ELF-1 (cell line): ENCODE measurements around the gene ANOS1.
"Not testable (repeated sequence)": the region's sequence is repeated elsewhere in the genome, so short reads cannot be mapped to it uniquely, and the experiment has no call there.

ENCODE experiments used
- DNase-seq: peaks from one replicate; pipeline ENCODE4 v3.0.0-alpha.2; 2016; ENCODE audit warnings: low read depth, low spot score

ANOS1 gene

DNA sequence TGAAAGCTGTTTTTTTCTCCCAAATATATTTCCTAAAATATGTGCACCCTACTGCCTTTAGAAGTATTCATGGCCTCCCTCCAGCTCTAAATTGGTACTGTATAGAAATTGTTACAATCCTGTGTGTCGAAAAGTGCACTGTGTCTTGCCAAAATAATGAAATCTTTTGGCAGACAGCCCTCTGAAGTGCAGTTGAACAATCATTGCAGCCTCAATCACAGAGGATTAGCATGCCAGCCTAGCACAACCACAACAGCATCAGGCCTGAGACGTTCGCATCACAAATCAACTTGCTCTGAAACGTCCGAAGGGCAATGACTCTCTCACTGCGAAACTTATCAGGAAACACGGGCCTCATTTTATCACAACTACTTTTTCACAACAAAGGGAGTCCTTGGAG is 99.0 kb downstream of the ANOS1 start:
- DNase-seq, result no peak

DNA sequence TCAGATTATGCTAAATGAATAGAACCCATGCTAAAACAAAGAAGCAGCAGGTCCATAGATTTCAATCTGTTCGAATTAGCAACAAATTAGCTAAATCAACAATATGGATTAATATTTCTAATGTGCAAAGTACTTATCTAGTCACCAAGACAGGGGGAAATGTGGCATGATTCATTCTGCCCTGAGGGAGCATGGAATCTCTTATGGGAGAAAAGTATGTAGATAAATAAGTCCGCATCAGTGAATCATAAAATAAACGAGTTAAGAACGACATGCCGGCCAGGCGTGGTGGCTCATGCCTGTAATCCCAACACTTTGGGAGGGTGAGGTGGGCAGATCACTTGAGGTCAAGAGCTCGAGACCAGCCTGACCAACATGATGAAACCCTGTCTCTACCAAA is 102.1 kb downstream of the ANOS1 start:
- DNase-seq, result no peak

DNA sequence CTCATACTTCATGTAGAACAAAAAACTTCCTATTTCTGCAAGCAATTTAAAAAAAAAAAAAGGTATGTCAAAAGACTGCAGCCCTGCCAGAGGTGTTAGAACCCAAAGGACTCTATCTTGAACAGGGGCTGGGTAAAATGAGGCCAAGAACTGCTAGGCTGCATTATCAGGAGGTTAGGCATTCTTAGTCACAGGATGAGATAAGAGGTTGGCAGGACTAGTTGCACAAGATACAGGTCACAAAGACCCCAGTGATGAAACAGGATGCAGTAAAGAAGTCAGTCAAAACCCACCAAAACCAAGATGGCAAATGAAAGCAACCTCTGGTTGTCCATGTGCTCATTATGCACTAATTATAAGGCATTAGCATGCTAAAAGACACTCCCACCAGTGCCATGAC is 104.1 kb downstream of the ANOS1 start:
- DNase-seq, result no peak

DNA sequence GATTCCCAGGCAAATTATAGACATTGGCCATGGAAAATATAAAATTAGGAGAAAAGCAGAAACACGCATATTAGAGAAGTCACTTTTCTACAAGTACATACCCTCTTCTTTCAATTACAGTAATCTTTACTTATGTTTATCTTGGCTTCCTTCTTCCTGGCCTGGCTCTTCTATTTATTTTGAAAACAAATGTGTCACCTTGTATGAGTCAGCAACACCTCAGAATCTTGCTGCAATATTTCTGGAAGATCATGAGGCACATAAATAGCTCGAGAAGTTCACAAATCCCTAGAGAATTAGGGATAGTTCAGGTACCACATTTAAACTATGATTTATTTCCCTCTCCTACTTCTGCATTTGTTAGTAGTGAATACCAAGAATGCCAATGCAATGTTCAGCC is 124.6 kb downstream of the ANOS1 start:
- DNase-seq, result no peak

DNA sequence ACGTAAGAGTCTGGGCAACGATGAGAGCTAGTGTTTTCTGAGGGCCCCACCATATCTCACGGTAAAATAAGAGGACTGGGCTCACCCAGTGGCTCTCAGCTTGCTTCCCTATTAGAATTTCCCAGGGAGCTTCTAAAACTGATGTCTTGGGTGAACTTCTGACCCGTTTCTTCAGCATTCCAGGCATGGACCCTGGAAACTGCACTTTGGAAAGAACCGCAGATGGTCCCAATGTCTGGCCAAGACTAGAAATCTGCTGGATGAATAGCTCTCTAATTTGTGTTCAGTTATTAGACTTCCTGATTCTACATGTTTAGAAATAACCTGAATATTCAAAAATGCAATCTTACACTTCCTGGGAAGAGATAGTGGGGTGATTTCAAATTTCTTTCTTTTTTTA is 127.8 kb downstream of the ANOS1 start:
- no peak for DNase-seq

DNA sequence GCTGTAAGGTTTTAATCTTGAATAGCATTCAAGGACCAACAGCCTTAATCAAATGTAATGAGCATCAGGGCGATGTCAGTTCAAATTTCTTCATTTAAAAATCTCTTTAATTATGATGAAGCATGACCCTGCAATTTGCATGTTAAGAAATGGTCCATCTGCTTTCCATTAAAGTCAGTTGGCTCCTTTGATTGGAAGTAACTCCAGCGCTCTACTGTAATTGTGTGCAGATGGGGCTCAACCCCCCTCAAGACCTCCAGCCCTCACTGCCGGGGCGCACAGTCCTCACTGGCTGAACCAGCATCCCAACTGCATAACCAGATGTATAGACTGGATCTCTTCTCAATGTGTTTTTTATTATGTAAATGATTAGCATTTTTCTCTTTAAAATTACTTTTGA is 140.4 kb downstream of the ANOS1 start:
- DNase-seq, result no peak

DNA sequence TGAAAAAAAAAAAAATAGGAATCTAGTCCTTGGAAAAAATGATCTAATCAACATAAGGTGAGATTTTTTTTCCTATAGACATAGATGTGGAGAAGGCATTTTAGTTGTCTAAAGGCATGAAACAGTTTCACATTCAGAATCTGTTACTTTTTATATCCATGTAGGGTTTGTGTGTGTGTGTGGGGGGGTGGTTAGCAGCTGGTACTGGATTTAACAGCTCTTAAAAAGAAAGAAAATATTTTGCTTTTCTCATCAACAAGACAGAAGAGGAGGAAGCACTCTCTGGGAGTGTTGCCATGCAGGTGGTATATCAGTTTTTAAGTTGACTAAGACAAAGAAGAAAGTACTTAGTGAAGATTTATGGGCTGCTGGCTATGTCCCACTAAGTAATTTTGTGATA is 145.0 kb downstream of the ANOS1 start:
- no peak for DNase-seq

DNA sequence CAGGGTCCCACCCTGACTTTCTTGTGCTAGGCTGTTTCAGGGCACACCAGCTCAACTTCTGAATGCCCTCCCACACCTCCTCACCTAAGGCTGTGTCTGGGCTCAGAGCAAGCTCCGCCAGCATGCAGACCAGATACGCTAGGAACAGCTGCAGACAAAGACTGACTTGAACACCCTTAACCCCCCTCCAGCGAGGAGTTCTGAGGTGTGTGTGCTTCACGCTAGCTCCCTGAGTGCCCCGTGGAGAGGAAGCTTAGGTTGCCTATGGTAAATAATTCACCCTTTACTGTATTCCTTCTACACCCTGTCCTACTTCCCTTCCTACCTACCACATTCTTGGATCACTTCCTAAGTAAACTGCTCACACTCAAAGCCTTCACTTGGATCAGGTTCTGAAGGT is 152.3 kb downstream of the ANOS1 start:
- peak; percentile 24 for DNase-seq

DNA sequence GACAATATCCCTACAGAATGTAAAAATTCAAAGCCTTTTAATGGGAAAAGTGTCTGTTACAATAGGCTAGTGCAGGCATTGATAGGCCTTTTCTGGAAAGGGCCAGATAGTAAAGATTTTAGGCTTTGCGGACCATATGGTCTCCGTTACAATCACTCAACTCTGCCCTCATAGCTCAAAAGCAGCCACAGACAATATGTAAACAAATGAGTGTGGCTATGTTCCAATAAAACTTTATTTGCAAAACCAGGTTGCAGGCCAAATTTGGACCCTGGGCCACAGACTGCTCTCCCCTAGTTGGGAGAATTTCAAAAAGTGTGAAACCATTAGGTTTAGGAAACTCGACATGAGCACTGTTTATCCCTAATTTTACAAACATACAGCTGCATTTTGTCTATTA is 155.1 kb downstream of the ANOS1 start:
- DNase-seq, result no peak

DNA sequence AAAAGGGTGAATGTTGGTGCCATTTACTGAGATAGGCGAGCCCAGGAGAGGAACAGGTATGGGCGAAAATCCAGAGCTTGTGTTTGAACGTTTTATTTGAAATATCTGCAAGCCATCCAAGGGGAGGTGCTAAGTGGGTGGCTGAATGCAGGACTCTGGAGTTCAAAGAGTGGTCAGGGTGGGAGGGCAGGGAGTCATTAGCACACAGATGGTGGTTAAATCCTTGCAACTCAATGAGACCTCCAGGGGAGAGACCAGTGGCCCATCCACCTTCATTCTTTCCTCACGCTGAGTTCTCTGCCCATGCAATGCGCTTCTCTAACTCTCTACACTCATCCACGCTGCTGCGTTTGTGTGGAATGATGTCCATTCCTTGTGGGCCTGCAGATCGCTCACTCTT is 166.2 kb downstream of the ANOS1 start:
- peak; percentile 24 for DNase-seq

DNA sequence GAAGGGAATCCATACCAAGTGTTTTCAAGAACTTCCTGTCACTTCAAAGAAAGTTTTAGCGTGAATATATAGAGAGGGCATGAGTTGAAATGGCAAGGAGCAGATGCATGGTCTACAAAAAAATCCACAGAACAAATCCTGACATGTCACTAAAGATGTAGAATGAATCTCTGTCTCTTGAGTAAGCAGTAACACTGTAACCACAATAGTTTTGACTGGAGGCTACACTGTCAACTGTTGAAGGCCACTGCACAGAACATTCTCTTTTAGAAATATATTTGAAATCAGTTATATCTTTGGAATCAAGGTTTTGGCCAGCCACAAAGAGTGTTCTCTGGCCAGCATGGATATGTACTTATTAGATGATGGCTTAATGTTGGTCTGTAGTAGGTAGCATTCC is 183.5 kb downstream of the ANOS1 start:
- no peak for DNase-seq

DNA sequence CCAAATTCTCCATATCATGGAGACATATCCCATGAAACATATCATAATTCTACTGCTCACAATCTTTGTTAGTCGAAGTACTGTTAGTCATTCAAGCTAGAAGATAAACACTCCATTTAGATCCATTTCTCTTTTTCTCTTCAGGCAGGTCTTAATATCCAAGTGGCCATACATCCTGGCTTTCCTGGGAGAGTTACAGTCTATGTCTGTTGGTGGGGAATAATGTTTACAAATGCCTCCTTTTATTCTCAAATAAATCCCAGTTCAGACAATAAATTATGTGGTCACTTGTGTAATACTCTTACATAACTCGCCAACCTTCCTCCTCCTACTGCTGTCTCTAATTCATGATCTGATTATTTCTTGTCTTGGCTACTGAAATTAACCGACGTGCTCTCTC is 185.2 kb downstream of the ANOS1 start:
- no peak for DNase-seq

DNA sequence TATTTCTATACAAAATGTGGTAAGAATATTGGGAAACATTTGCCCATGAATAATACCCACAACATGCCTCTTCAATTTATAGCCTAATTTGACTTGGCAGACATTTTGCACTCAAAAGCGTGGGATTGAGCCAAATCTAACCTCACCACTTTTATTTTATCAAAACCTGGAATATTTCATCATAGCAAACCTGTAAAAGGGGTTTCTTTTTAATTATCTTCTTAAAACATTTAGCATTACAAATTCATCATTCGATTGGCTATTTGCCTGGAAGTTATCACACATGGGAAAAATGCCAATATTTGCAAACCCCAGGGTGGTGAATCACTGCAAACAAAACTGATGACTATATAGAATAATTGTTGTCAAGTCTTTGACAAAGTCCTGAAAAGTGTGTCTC is 211.1 kb downstream of the ANOS1 start:
- no peak for DNase-seq

DNA sequence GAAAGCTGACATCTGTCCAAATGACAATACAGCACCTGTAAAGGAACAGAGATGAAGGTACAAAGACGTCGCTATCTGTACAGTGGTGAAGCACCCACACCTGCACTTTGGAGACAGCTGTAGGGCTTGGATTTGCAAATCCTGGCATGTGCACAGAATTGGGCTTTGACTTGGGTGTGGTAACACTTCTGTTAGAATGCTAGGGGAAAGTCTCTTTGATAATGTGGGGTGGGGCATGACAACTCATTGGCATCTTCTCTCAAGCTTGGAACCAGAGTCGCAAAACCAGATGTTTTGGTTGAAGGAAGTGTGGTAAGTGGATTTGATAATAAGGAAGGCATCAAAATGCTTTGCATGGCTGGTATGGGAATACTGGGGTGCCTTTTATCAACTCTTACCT is 211.8 kb downstream of the ANOS1 start:
- DNase-seq, result no peak

DNA sequence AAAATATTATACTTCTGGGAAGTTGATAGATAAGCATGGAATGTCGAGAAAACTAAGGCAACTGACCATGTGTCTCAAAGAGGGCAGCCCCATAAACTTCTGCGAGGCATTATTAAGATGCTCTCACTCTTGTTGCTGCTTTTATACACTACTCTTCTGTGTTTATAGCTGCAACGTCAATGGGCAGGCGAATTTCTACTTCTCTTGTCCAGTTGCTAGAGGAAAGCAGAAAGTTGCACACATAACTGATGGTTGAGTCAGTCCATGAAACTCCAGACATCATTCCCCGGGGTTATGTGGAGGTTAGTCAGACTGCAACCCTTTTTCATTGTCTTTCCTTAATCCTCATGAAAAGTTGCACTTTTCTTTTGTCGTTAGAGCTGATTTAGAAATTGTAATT is 227.5 kb downstream of the ANOS1 start:
- no peak for DNase-seq

DNA sequence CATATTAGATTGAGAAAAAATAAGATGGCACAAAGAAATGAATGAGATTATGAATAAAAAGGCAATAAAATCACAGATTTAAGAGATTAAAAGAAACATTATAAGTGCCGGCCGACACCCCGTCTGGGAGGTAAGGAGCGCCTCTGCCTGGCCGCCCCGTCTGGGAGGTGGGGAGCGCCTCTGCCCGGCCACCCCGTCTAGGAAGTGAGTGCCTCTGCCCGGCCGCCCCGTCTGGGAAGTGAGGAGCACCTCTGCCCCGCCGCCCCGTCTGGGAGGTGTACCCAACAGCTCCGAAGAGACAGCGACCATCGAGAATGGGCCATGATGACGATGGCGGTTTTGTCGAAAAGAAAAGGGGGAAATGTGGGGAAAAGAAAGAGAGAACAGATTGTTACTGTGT is 229.8 kb downstream of the ANOS1 start:
- DNase-seq, result not testable (repeated sequence)

DNA sequence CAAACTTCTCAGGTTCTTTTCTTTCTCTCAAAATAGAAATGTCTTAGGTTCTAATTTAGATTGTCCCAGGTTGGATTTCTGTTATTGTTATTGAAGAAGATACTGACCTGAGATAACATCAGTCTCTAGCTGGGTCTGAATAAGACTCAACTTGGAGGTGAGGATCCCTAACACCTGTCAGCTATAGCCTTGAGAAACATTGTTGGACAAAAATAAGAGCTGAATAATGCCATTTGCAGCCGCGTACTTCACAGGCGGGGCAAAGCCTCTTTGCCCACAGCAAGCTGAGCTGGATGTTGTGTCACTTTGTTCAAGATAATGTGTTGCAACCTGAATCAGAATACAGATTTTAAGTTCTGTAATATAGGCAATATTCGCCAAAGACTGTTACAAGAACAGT is 231.7 kb downstream of the ANOS1 start:
- no peak for DNase-seq

DNA sequence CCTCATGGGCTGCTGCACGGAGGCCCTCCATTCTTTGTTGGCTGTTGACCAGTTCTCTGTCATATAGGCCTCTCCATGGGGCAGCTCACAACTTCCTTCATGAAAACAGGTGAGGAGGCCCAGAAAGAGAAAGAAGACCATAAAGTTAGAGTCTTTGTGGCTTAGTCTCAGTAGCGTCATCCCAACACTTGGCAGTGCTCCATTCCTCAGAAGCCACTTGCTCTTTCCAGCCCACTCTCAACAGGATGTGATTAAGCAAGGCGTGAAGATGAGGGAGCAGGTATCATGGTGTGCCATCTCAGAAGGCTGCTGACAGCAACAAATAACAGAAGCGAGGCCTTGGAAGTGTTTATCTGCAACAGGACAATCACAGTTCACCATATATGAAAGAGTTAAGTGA is 236.9 kb downstream of the ANOS1 start:
- not testable (repeated sequence) for DNase-seq

DNA sequence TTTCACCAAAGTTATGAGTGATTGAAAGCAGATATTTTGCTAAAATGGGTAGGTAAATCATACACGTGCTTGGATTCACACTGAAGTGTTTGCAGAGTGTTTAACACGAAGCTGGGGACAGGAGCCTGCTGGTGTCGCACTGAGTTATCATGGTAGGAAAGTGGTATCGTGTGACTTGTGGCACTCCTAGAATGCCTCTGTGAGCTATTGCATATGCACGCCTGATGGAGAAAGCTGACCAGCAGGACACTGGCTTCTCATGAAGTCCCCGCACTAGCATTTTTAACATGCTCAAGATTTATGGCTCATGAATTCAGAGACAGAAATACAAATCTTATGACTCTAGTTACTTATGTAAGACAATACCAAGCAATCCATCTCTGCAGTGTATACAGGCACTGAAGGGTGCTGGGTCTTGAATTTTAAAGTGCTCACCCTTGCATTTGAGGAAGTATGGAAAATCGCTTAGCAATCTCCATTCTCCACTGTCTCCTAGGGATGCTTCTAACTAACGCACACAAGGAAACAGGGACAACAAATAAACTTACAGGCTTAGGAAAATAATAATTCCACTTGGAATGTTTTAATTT is 247.5 kb downstream of the ANOS1 start:
- no peak for DNase-seq
